H9 (cell line): ENCODE data around the gene TMLHE. TPM values are rescaled to one million over a fixed set of nuclear protein-coding genes. Genes with fewer than 3 reads are reported as not detected.

Experiments used
- DNase-seq: peaks from one replicate; pipeline ENCODE4 v3.0.0-alpha.2; 2017
- H2AFZ ChIP-seq: one replicate; pipeline ENCODE4 v1.6.1; 2013; ENCODE audit warnings: mild to moderate bottlenecking, low read length, control low read depth, moderate library complexity
- H2AK5ac ChIP-seq: 2 replicates; pipeline ENCODE4 v1.6.1; 2013; ENCODE audit warnings: low read length, control low read depth, mixed read lengths; ENCODE audit not compliant: insufficient read length
- H2BK120ac ChIP-seq: one replicate; pipeline ENCODE4 v1.6.1; 2013; ENCODE audit warnings: low read depth, mild to moderate bottlenecking, low read length, control low read depth, inconsistent platforms; ENCODE audit not compliant: poor library complexity, severe bottlenecking
- H2BK12ac ChIP-seq: 2 replicates; pipeline ENCODE4 v1.6.1; 2013; ENCODE audit warnings: low read length, control low read depth, mixed read lengths, low read depth; ENCODE audit not compliant: insufficient read length
- H2BK15ac ChIP-seq: 2 replicates; pipeline ENCODE4 v1.6.1; 2013; ENCODE audit warnings: low read depth, low read length, control low read depth
- H2BK20ac ChIP-seq: one replicate; pipeline ENCODE4 v1.6.1; 2013; ENCODE audit warnings: low read depth, mild to moderate bottlenecking, low read length, control low read depth, inconsistent platforms; ENCODE audit not compliant: poor library complexity, severe bottlenecking
- H2BK5ac ChIP-seq: 2 replicates; pipeline ENCODE4 v1.6.1; 2013; ENCODE audit warnings: low read length, control low read depth, mixed read lengths; ENCODE audit not compliant: insufficient read length
- H3K14ac ChIP-seq: 2 replicates; pipeline ENCODE4 v1.6.1; 2013; ENCODE audit warnings: low read length, control low read depth; ENCODE audit not compliant: insufficient read depth
- H3K18ac ChIP-seq: 2 replicates; pipeline ENCODE4 v1.6.1; 2013; ENCODE audit warnings: low read depth, mild to moderate bottlenecking, mixed read lengths, low read length, control low read depth; ENCODE audit not compliant: insufficient read length
- H3K23ac ChIP-seq: 2 replicates; pipeline ENCODE4 v1.6.1; 2013; ENCODE audit warnings: low read length, control low read depth, mixed read lengths, low read depth; ENCODE audit not compliant: insufficient read length
- H3K23me2 ChIP-seq: 2 replicates; pipeline ENCODE4 v1.6.1; 2013; ENCODE audit warnings: low read depth, mild to moderate bottlenecking, mixed read lengths, low read length, control low read depth; ENCODE audit not compliant: insufficient read length, poor library complexity, severe bottlenecking
- H3K27ac ChIP-seq: 2 replicates; pipeline ENCODE4 v1.5.1; 2013; ENCODE audit warnings: low read length, control low read depth, mixed read lengths, low read depth; ENCODE audit not compliant: insufficient read length
- H3K27me3 ChIP-seq: 2 replicates; pipeline ENCODE4 v1.6.1; 2013; ENCODE audit warnings: low read length, control low read depth, inconsistent platforms; ENCODE audit not compliant: insufficient read depth
- H3K4ac ChIP-seq: 2 replicates; pipeline ENCODE4 v1.6.1; 2013; ENCODE audit warnings: low read depth, mild to moderate bottlenecking, control low read depth, inconsistent platforms, low read length, moderate library complexity
- H3K4me1 ChIP-seq: 2 replicates; pipeline ENCODE4 v1.6.1; 2013; ENCODE audit warnings: low read length, control low read depth, inconsistent platforms; ENCODE audit not compliant: insufficient read depth
- H3K4me2 ChIP-seq: 2 replicates; pipeline ENCODE4 v1.6.1; 2013; ENCODE audit warnings: low read length, control low read depth, mixed read lengths; ENCODE audit not compliant: insufficient read length, insufficient read depth
- H3K56ac ChIP-seq: 2 replicates; pipeline ENCODE4 v1.6.1; 2013; ENCODE audit warnings: low read depth, mild to moderate bottlenecking, mixed read lengths, low read length, control low read depth; ENCODE audit not compliant: insufficient read length
- H3K79me1 ChIP-seq: 2 replicates; pipeline ENCODE4 v1.6.1; 2013; ENCODE audit warnings: low read depth, mild to moderate bottlenecking, moderate library complexity, low read length, control low read depth, inconsistent platforms; ENCODE audit not compliant: insufficient read depth, poor library complexity, severe bottlenecking
- H3K79me2 ChIP-seq: 2 replicates; pipeline ENCODE4 v1.6.1; 2013; ENCODE audit warnings: low read length, control low read depth, inconsistent platforms; ENCODE audit not compliant: insufficient read depth
- H3K9ac ChIP-seq: 2 replicates; pipeline ENCODE4 v1.6.1; 2013; ENCODE audit warnings: low read length, control low read depth, mixed read lengths; ENCODE audit not compliant: insufficient read length; ENCODE audit errors: extremely low read depth
- H3K9me3 ChIP-seq: one replicate; pipeline ENCODE4 v1.6.1; 2013; ENCODE audit warnings: low read depth, low read length, inconsistent platforms; ENCODE audit not compliant: control insufficient read depth
- H3T11ph ChIP-seq: one replicate; pipeline ENCODE4 v1.6.1; 2013; ENCODE audit warnings: mild to moderate bottlenecking, low read length, control low read depth, inconsistent platforms
- H4K20me1 ChIP-seq: one replicate; pipeline ENCODE4 v1.6.1; 2013; ENCODE audit not compliant: control insufficient read depth, insufficient read length, insufficient read depth
- H4K5ac ChIP-seq: 2 replicates; pipeline ENCODE4 v1.6.1; 2013; ENCODE audit warnings: low read depth, mild to moderate bottlenecking, mixed read lengths, low read length, control low read depth; ENCODE audit not compliant: insufficient read length
- H4K8ac ChIP-seq: replicated peaks from 2 replicates; pipeline ENCODE4 v1.6.1; 2013; ENCODE audit warnings: low read length, control low read depth, mixed read lengths, low read depth; ENCODE audit not compliant: insufficient read length
- H4K91ac ChIP-seq: 2 replicates; pipeline ENCODE4 v1.6.1; 2013; ENCODE audit warnings: low read depth, mild to moderate bottlenecking, moderate library complexity, mixed read lengths, low read length, control low read depth; ENCODE audit not compliant: insufficient read length
- H3K27ac Mint-ChIP-seq, 3 experiments: 2 replicates in 2 of 3; 3 replicates in 1 of 3; pipeline ENCODE4 v1.8.0; 2020 to 2021; ENCODE audit warnings: mixed read lengths in 3 of 3, mild to moderate bottlenecking in 1 of 3, moderate library complexity in 1 of 3
- H3K27me3 Mint-ChIP-seq: 2 replicates; pipeline ENCODE4 v1.8.0; 2021; ENCODE audit warnings: low read depth, mild to moderate bottlenecking, moderate library complexity, mixed read lengths
- H3K36me3 Mint-ChIP-seq, 3 experiments: 2 replicates in 2 of 3; 3 replicates in 1 of 3; pipeline ENCODE4 v1.8.0; 2020 to 2021; ENCODE audit warnings: low read depth in 3 of 3, mixed read lengths in 3 of 3; ENCODE audit not compliant: insufficient read depth in 1 of 3
- H3K4me1 Mint-ChIP-seq, 2 experiments: 2 replicates each; pipeline ENCODE4 v1.8.0; 2020; ENCODE audit warnings: mixed read lengths in 2 of 2
- H3K4me3 Mint-ChIP-seq, 2 experiments: 2 replicates in 1 of 2; 3 replicates in 1 of 2; pipeline ENCODE4 v1.8.0; 2020 to 2021; ENCODE audit warnings: mild to moderate bottlenecking in 2 of 2, mixed read lengths in 2 of 2, moderate library complexity in 1 of 2
- H3K9me3 Mint-ChIP-seq, 2 experiments: 2 replicates in 1 of 2; 3 replicates in 1 of 2; pipeline ENCODE4 v1.8.0; 2020; ENCODE audit warnings: mild to moderate bottlenecking in 2 of 2, mixed read lengths in 2 of 2, moderate library complexity in 1 of 2
- CTCF ChIP-seq: fragments of 200-600 bp; sonication (generic); conservative IDR thresholded peaks from 3 replicates; pipeline ENCODE4 v1.8.0; 2021; ENCODE audit warnings: antibody characterized with exemption, mild to moderate bottlenecking
- WGBS: extraction: QIAGEN DNeasy Blood & Tissue Kit; methylation state at CpG from one replicate; pipeline ENCODE4 v1.1.7; 2013; ENCODE audit warnings: missing lambda C conversion rate, low lambda C conversion rate, mixed read lengths; ENCODE audit not compliant: insufficient read length; ENCODE audit errors: extremely low coverage; 5-methylcytosine and 5-hydroxymethylcytosine counted together
- total RNA-seq: library from RNA; stranded (reverse); gene quantifications from 2 replicates; pipeline ENCODE4 v1.2.1, GENCODE V29; 2021

Gene TMLHE
- total RNA-seq, 1 experiment from 2014 or later, result 14.2 TPM

DNA sequence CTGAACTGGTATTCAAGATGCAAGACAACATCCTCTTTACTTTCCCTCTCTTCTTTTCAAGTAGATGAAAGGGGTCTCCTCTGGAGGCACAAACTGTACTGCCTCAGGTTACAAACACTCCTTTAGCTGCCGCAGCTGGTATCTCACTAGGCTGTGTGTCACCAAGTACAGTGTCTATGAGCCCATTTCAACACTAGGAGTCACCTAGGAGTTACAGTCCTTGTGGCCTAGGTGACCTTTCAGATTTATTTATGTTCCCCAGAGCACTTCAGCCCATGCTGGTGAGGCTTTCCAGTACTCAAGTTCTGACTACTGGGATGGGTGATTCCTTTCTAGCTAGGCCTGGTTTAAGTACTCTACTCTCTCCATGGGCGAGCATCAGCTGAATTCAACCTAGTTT is 32.4 kb upstream of the TMLHE start:
- Histone ChIP-seq H3K27ac (no peak overlapping the region), H3K4ac (no peak overlapping the region), H3K27me3 (no peaks in the 10 kb centered on the region), H3K18ac (no peak overlapping the region), H2BK12ac (no peak overlapping the region), H3K79me2 (no peaks in the 10 kb centered on the region), H2BK15ac (no peak overlapping the region), H3K4me2 (no peak overlapping the region), H3K9me3 (no peaks in the 10 kb centered on the region), H4K5ac (no peak overlapping the region), H2BK120ac (no peak overlapping the region), H2AFZ (no peak overlapping the region), H3K79me1 (no peaks in the 10 kb centered on the region), H3K4me1 (no peaks in the 10 kb centered on the region), H3K9ac (no peak overlapping the region), H4K8ac (no peak overlapping the region), H4K20me1 (no peaks in the 10 kb centered on the region), H3K23me2 (no peaks in the 10 kb centered on the region), H3K56ac (no peak overlapping the region), H3T11ph (no peak overlapping the region), H4K91ac (no peak overlapping the region), H3K14ac (no peak overlapping the region), H2BK5ac (no peak overlapping the region), H2AK5ac (no peak overlapping the region), H3K23ac (no peak overlapping the region), H2BK20ac (no peak overlapping the region)
- WGBS, result no CpG with 5 or more reads among the region's 2 CpGs
- Mint-ChIP-seq H3K9me3 (peaks cover 76 to 86% of the 10 kb centered on the region in 2 experiments), H3K27ac (no peak overlapping the region), H3K27me3 (no peaks in the 10 kb centered on the region), H3K36me3 (peaks cover 0 to 5% (median 4%) of the 10 kb centered on the region in 3 experiments; a peak in 3 of 7 replicates), H3K4me1 (peaks cover 3 to 12% of the 10 kb centered on the region in 2 experiments; a peak in 2 of 4 replicates), H3K4me3 (no peak overlapping the region)
- no peak; the same call in 2 of the 3 replicates for TF ChIP-seq CTCF
- DNase-seq, result peak; percentile 23
